ENCODE results near the gene KCNC3. TPM values are rescaled to one million over a fixed set of nuclear protein-coding genes. Genes with fewer than 3 reads are reported as not detected.

The KCNC3 gene
- total RNA-seq, 1 experiment from 2014 or later: 17.3 TPM

- Histone ChIP-seq H3K79me2 (ENCODE audit: insufficient read depth, low read length) (no peaks in the 10 kb centered on the region), H2BK5ac (ENCODE audit: insufficient read length, low read length) (no peak overlapping the region), H3K4me2 (ENCODE audit: insufficient read depth, insufficient read length, low read length) (no peak overlapping the region), H4K91ac (ENCODE audit: insufficient read length, low read depth, low read length) (no peak overlapping the region), H3K18ac (ENCODE audit: insufficient read length, low read depth, low read length) (no peak overlapping the region), H3K27me3 (ENCODE audit: insufficient read depth, low read length) (no peaks in the 10 kb centered on the region), H3K27ac (ENCODE audit: insufficient read length, low read depth, low read length) (no peak overlapping the region), H4K20me1 (ENCODE audit: control insufficient read depth, insufficient read depth, insufficient read length) (no peaks in the 10 kb centered on the region), H3K9ac (ENCODE audit: extremely low read depth, insufficient read length, low read length) (no peak overlapping the region), H2BK120ac (ENCODE audit: low read depth, low read length, poor library complexity, severe bottlenecking) (no peak overlapping the region), H2BK15ac (ENCODE audit: low read depth, low read length) (no peak overlapping the region), H3K4me1 (ENCODE audit: insufficient read depth, low read length) (no peaks in the 10 kb centered on the region), H3K56ac (ENCODE audit: insufficient read length, low read depth, low read length) (no peak overlapping the region), H3K23me2 (ENCODE audit: insufficient read length, low read depth, low read length, poor library complexity, severe bottlenecking) (no peaks in the 10 kb centered on the region), H2BK12ac (ENCODE audit: insufficient read length, low read depth, low read length) (no peak overlapping the region), H2AFZ (ENCODE audit: low read length) (no peak overlapping the region), H4K5ac (ENCODE audit: insufficient read length, low read depth, low read length) (no peak overlapping the region), H3K23ac (ENCODE audit: insufficient read length, low read depth, low read length) (no peak overlapping the region), H3T11ph (ENCODE audit: low read length) (no peak overlapping the region), H3K9me3 (ENCODE audit: control insufficient read depth, low read depth, low read length) (no peaks in the 10 kb centered on the region), H3K79me1 (ENCODE audit: insufficient read depth, low read depth, low read length, poor library complexity, severe bottlenecking) (no peaks in the 10 kb centered on the region), H4K8ac (replicated peaks; ENCODE audit: insufficient read length, low read depth, low read length) (no peak overlapping the region), H2AK5ac (ENCODE audit: insufficient read length, low read length) (no peak overlapping the region), H2BK20ac (ENCODE audit: low read depth, low read length, poor library complexity, severe bottlenecking) (no peak overlapping the region), H3K14ac (ENCODE audit: insufficient read depth, low read length) (no peak overlapping the region), H3K4ac (ENCODE audit: low read depth, low read length) (no peak overlapping the region)
- no peak for TF ChIP-seq CTCF (conservative IDR thresholded peaks at IDR 0.05)
- WGBS (ENCODE audit: extremely low coverage, insufficient read length, low lambda C conversion rate): no CpG with 5 or more reads among the region's 2 CpGs
- DNase-seq: no peak
- peak overlapping the region in 1 of 3 experiments; percentile 55; a peak in 1 of 7 replicates for H3K27ac Mint-ChIP-seq
- peaks cover 0 to 6% of the 10 kb centered on the region in 2 experiments for H3K4me1 Mint-ChIP-seq
- no peak overlapping the region for H3K4me3 Mint-ChIP-seq
- no peaks in the 10 kb centered on the region for H3K9me3 Mint-ChIP-seq
- H3K27me3 Mint-ChIP-seq (ENCODE audit: low read depth): no peaks in the 10 kb centered on the region; the same call in 1 of the 2 replicates
- peaks cover 18 to 32% (median 28%) of the 10 kb centered on the region in 3 experiments; a peak in 6 of 7 replicates for H3K36me3 Mint-ChIP-seq (ENCODE audit: insufficient read depth in 1 of 3, low read depth in 3 of 3)
Observed at GRCh38 chr19:50269653-50270052, 59.5 kb downstream of the KCNC3 start.
